RWPE1 (cell line): ENCODE measurements around the gene PARP14.

Source experiments
- CTCF ChIA-PET: fragments of 350-600 bp; sonication (Branson Sonifier 250); formaldehyde crosslinking; extraction: SDS; loops from one replicate; lab custom pipeline; 2021; lab: Yijun Ruan, JAX
- POLR2A ChIA-PET: fragments of 400-600 bp; formaldehyde crosslinking; extraction: SDS; loops from one replicate; lab custom pipeline; 2020; ENCODE audit warnings: antibody characterized with exemption; ENCODE audit not compliant: low non-redundant PET; lab: Yijun Ruan, JAX
- DNase-seq: peaks from one replicate; pipeline ENCODE4 v3.0.0; 2012; ENCODE audit warnings: low spot score
- H3K27ac ChIP-seq: fragments of 450-650 bp; 2 replicates; pipeline ENCODE4 v1.5.1; 2017
- CTCF ChIP-seq: fragments of 450-650 bp; conservative IDR thresholded peaks from 2 replicates; pipeline ENCODE4 v1.5.1; 2017; ENCODE audit warnings: low read depth, mild to moderate bottlenecking

The PARP14 gene

GRCh38 chr3:122665226-122665786 is 15.3 kb upstream of the PARP14 start:
- TF ChIP-seq CTCF, result no peak
- DNase-seq, result no peak
- POLR2A ChIA-PET, result no interaction called here
- no peak overlapping the region for H3K27ac ChIP-seq
- CTCF ChIA-PET, result no interaction called here

- H3K27ac ChIP-seq, result no peak overlapping the region
- ChIA-PET POLR2A (no interaction called here), CTCF (no interaction called here)
- TF ChIP-seq CTCF, result no peak
- DNase-seq, result no peak
These were observed 14.8 kb upstream of the PARP14 start for GRCh38 chr3:122665881-122666280.

- DNase-seq, result peak; percentile 62
- CTCF ChIA-PET, result interaction anchor here (0.6 to 1.0 kb wide), 2 partner anchors 11 to 21 kb away, joined by 3 to 4 read pairs; no protein-coding TSS in a partner anchor
- POLR2A ChIA-PET, result no interaction called here
- no peak for TF ChIP-seq CTCF
- H3K27ac ChIP-seq, result no peak overlapping the region
These were observed 11.5 kb upstream of the PARP14 start for GRCh38 chr3:122668930-122669730.

GRCh38 chr3:122671553-122671952 is 9.1 kb upstream of the PARP14 start:
- DNase-seq, result no peak
- ChIA-PET POLR2A (no interaction called here), CTCF (no interaction called here)
- H3K27ac ChIP-seq, result no peak overlapping the region
- no peak for TF ChIP-seq CTCF

- no peak for TF ChIP-seq CTCF
- CTCF ChIA-PET, result interaction anchor here (0.7 kb wide), 1 partner anchor 375 kb away, joined by 3 read pairs; no protein-coding TSS in a partner anchor
- no peak for DNase-seq
- POLR2A ChIA-PET, result no interaction called here
- no peak overlapping the region for H3K27ac ChIP-seq
These were observed 6.3 kb upstream of the PARP14 start for GRCh38 chr3:122674339-122674738.

- no peak for DNase-seq
- ChIA-PET POLR2A (no interaction called here), CTCF (no interaction called here)
- TF ChIP-seq CTCF, result no peak
- no peak overlapping the region for H3K27ac ChIP-seq
These were observed 3.9 kb upstream of the PARP14 start for GRCh38 chr3:122676759-122677158.
